Esophagus (tissue), 2 donors: ENCODE measurements around the gene NOXA1. TPM values are rescaled to one million over a fixed set of nuclear protein-coding genes. Genes with fewer than 3 reads are reported as not detected.
A peak's percentile ranks its signal among the peaks of the same experiment; 100 is the strongest.

Experiments used
- H3K27ac ChIP-seq, 2 donors: one replicate each; pipeline ENCODE4 v1.5.1; 2013; ENCODE audit warnings: low read depth in 2 of 2, mild to moderate bottlenecking in 2 of 2, inconsistent platforms in 1 of 2, low read length in 1 of 2, moderate library complexity in 1 of 2
- H3K27me3 ChIP-seq, 2 donors: one replicate each; pipeline ENCODE4 v1.6.1; 2013; ENCODE audit warnings: low read length in 2 of 2, control low read depth in 1 of 2, mild to moderate bottlenecking in 1 of 2; ENCODE audit not compliant: insufficient read depth in 2 of 2, control insufficient read depth in 1 of 2
- H3K36me3 ChIP-seq, 2 donors: one replicate each; pipeline ENCODE4 v1.6.1; 2013; ENCODE audit warnings: low read length in 1 of 2; ENCODE audit not compliant: control insufficient read depth in 2 of 2, insufficient read depth in 2 of 2
- H3K4me1 ChIP-seq, 2 donors: one replicate each; pipeline ENCODE4 v1.6.1; 2013; ENCODE audit warnings: low read length in 1 of 2; ENCODE audit not compliant: control insufficient read depth in 2 of 2, insufficient read depth in 2 of 2
- H3K4me3 ChIP-seq, 2 donors: one replicate each; pipeline ENCODE4 v1.5.1; 2013; ENCODE audit warnings: low read length in 2 of 2, mild to moderate bottlenecking in 2 of 2, low read depth in 1 of 2, moderate library complexity in 1 of 2
- H3K9me3 ChIP-seq, 2 donors: one replicate each; pipeline ENCODE4 v1.6.1; 2013; ENCODE audit warnings: mild to moderate bottlenecking in 2 of 2, low read depth in 1 of 2, low read length in 1 of 2, moderate library complexity in 1 of 2; ENCODE audit not compliant: control insufficient read depth in 2 of 2, insufficient read depth in 1 of 2
- WGBS, 2 donors: extraction: QIAGEN DNeasy Blood & Tissue Kit; methylation state at CpG; one replicate each; pipeline ENCODE4 v1.1.7; 2013; 5-methylcytosine and 5-hydroxymethylcytosine counted together
- polyA plus RNA-seq, 2 donors: library from polyadenylated mRNA; stranded (reverse); fragments of 200-250 nt; gene quantifications; one replicate each; pipeline ENCODE4 v1.2.3, GENCODE V29; 2013
- donor health status: healthy with polysubstance abuse.
- donor health status: Bipolar disorder and iron deficiency.

Gene NOXA1
- polyA plus RNA-seq, 2 donors, result 6.5 to 14.3 TPM

GRCh38 chr9:137476856-137477255 lies 53.7 kb downstream of the NOXA1 start:
- no peaks in the 10 kb centered on the region for H3K4me1 ChIP-seq
- no peak overlapping the region for H3K27ac ChIP-seq
- H3K27me3 ChIP-seq, result no peaks in the 10 kb centered on the region
- no peak overlapping the region for H3K4me3 ChIP-seq
- WGBS, 2 donors, result 91 to 92% methylated on average over 10 to 11 of the region's 11 CpGs
- no peaks in the 10 kb centered on the region for H3K36me3 ChIP-seq
- H3K9me3 ChIP-seq, result peaks cover 0 to 4% of the 10 kb centered on the region in 2 donors

GRCh38 chr9:137477778-137478612 lies 54.8 kb downstream of the NOXA1 start:
- Histone ChIP-seq H3K4me1 (no peaks in the 10 kb centered on the region), H3K27me3 (no peaks in the 10 kb centered on the region), H3K9me3 (peaks cover 0 to 2% of the 10 kb centered on the region in 2 donors), H3K36me3 (no peaks in the 10 kb centered on the region), H3K4me3 (no peak overlapping the region), H3K27ac (no peak overlapping the region)
- 89 to 91% methylated on average over 28 to 29 of the region's 29 CpGs for WGBS, 2 donors

- H3K36me3 ChIP-seq, result no peaks in the 10 kb centered on the region
- H3K27ac ChIP-seq, result no peak overlapping the region
- H3K4me1 ChIP-seq, result no peaks in the 10 kb centered on the region
- no peaks in the 10 kb centered on the region for H3K27me3 ChIP-seq
- no peak overlapping the region for H3K4me3 ChIP-seq
- H3K9me3 ChIP-seq, result peaks cover 0 to 2% of the 10 kb centered on the region in 2 donors
- 77 to 81% methylated on average over 11 of the region's 11 CpGs for WGBS, 2 donors
Observed at GRCh38 chr9:137478613-137478961, 55.4 kb downstream of the NOXA1 start.

- Histone ChIP-seq H3K9me3 (peaks cover 0 to 2% of the 10 kb centered on the region in 2 donors), H3K36me3 (no peaks in the 10 kb centered on the region), H3K4me3 (no peak overlapping the region), H3K27ac (no peak overlapping the region), H3K4me1 (no peaks in the 10 kb centered on the region), H3K27me3 (no peaks in the 10 kb centered on the region)
- 57 to 78% methylated on average over 35 to 36 of the region's 36 CpGs for WGBS, 2 donors
Observed at GRCh38 chr9:137478962-137479861, 56.0 kb downstream of the NOXA1 start.

- Histone ChIP-seq H3K4me3 (no peak overlapping the region), H3K27me3 (no peaks in the 10 kb centered on the region), H3K9me3 (peaks cover 0 to 2% of the 10 kb centered on the region in 2 donors), H3K27ac (no peak overlapping the region), H3K36me3 (no peaks in the 10 kb centered on the region), H3K4me1 (no peaks in the 10 kb centered on the region)
- 89% methylated on average over 31 to 32 of the region's 32 CpGs for WGBS, 2 donors
Observed at GRCh38 chr9:137479892-137480685, 56.9 kb downstream of the NOXA1 start.

- H3K4me3 ChIP-seq, result no peak overlapping the region
- no peaks in the 10 kb centered on the region for H3K36me3 ChIP-seq
- no peak overlapping the region for H3K27ac ChIP-seq
- no peaks in the 10 kb centered on the region for H3K27me3 ChIP-seq
- H3K4me1 ChIP-seq, result no peaks in the 10 kb centered on the region
- peaks cover 0 to 2% of the 10 kb centered on the region in 2 donors for H3K9me3 ChIP-seq
- WGBS, 2 donors, result 91 to 93% methylated on average over 37 to 38 of the region's 38 CpGs
Observed at GRCh38 chr9:137480686-137481683, 57.8 kb downstream of the NOXA1 start.

GRCh38 chr9:137482094-137482781 lies 59.0 kb downstream of the NOXA1 start:
- Histone ChIP-seq H3K4me3 (no peak overlapping the region), H3K36me3 (no peaks in the 10 kb centered on the region), H3K27ac (peak overlapping the region in 1 of 2 donors; percentile 25), H3K4me1 (no peaks in the 10 kb centered on the region), H3K27me3 (no peaks in the 10 kb centered on the region), H3K9me3 (no peaks in the 10 kb centered on the region)
- 60 to 65% methylated on average over 26 of the region's 26 CpGs for WGBS, 2 donors
